ENCODE results near the gene TECPR2. TPM values are rescaled to one million over a fixed set of nuclear protein-coding genes. Genes with fewer than 3 reads are reported as not detected.

Gene TECPR2
- total RNA-seq, 1 donor from 2014 or later, result 24.5 TPM

GRCh38 chr14:102445066-102445465, 82.3 kb downstream of the TECPR2 start:
- Mint-ChIP-seq H3K36me3 (ENCODE audit: unreplicated experiment) (peaks cover 5% of the 10 kb centered on the region), H3K27me3 (ENCODE audit: unreplicated experiment) (no peaks in the 10 kb centered on the region), H3K27ac (ENCODE audit: unreplicated experiment) (no peak overlapping the region), H3K4me1 (ENCODE audit: low read depth, unreplicated experiment) (peaks cover 8% of the 10 kb centered on the region), H3K4me3 (ENCODE audit: unreplicated experiment) (no peak overlapping the region), H3K9me3 (ENCODE audit: unreplicated experiment) (peaks cover 2% of the 10 kb centered on the region)
- no peak for TF ChIP-seq CTCF (IDR thresholded peaks at IDR 0.05; ENCODE audit: partially characterized antibody, unreplicated experiment)
- no peak for DNase-seq

GRCh38 chr14:102445641-102446040, 82.9 kb downstream of the TECPR2 start:
- Mint-ChIP-seq H3K4me1 (ENCODE audit: low read depth, unreplicated experiment) (peaks cover 8% of the 10 kb centered on the region), H3K27ac (ENCODE audit: unreplicated experiment) (no peak overlapping the region), H3K4me3 (ENCODE audit: unreplicated experiment) (no peak overlapping the region), H3K27me3 (ENCODE audit: unreplicated experiment) (no peaks in the 10 kb centered on the region), H3K9me3 (ENCODE audit: unreplicated experiment) (peaks cover 2% of the 10 kb centered on the region), H3K36me3 (ENCODE audit: unreplicated experiment) (peaks cover 5% of the 10 kb centered on the region)
- DNase-seq, result no peak
- TF ChIP-seq CTCF (IDR thresholded peaks at IDR 0.05; ENCODE audit: partially characterized antibody, unreplicated experiment), result no peak

- no peaks in the 10 kb centered on the region for H3K27me3 Mint-ChIP-seq (ENCODE audit: unreplicated experiment)
- H3K9me3 Mint-ChIP-seq (ENCODE audit: unreplicated experiment), result peaks cover 1% of the 10 kb centered on the region
- H3K4me3 Mint-ChIP-seq (ENCODE audit: unreplicated experiment), result no peak overlapping the region
- H3K4me1 Mint-ChIP-seq (ENCODE audit: low read depth, unreplicated experiment), result no peaks in the 10 kb centered on the region
- no peaks in the 10 kb centered on the region for H3K36me3 Mint-ChIP-seq (ENCODE audit: unreplicated experiment)
- TF ChIP-seq CTCF (IDR thresholded peaks at IDR 0.05; ENCODE audit: partially characterized antibody, unreplicated experiment), result no peak
- H3K27ac Mint-ChIP-seq (ENCODE audit: unreplicated experiment), result no peak overlapping the region
- DNase-seq, result no peak
Observed at GRCh38 chr14:102450206-102451063, 87.7 kb downstream of the TECPR2 start.

- Mint-ChIP-seq H3K27ac (ENCODE audit: unreplicated experiment) (no peak overlapping the region), H3K4me1 (ENCODE audit: low read depth, unreplicated experiment) (no peaks in the 10 kb centered on the region), H3K9me3 (ENCODE audit: unreplicated experiment) (no peaks in the 10 kb centered on the region), H3K36me3 (ENCODE audit: unreplicated experiment) (no peaks in the 10 kb centered on the region), H3K4me3 (ENCODE audit: unreplicated experiment) (no peak overlapping the region), H3K27me3 (ENCODE audit: unreplicated experiment) (no peaks in the 10 kb centered on the region)
- DNase-seq, result no peak
- TF ChIP-seq CTCF (IDR thresholded peaks at IDR 0.05; ENCODE audit: partially characterized antibody, unreplicated experiment), result no peak
Observed at GRCh38 chr14:102451064-102451352, 88.3 kb downstream of the TECPR2 start.

- TF ChIP-seq CTCF (IDR thresholded peaks at IDR 0.05; ENCODE audit: partially characterized antibody, unreplicated experiment), result no peak
- no peak for DNase-seq
- Mint-ChIP-seq H3K9me3 (ENCODE audit: unreplicated experiment) (no peaks in the 10 kb centered on the region), H3K27ac (ENCODE audit: unreplicated experiment) (no peak overlapping the region), H3K4me3 (ENCODE audit: unreplicated experiment) (no peak overlapping the region), H3K36me3 (ENCODE audit: unreplicated experiment) (no peaks in the 10 kb centered on the region), H3K27me3 (ENCODE audit: unreplicated experiment) (no peaks in the 10 kb centered on the region), H3K4me1 (ENCODE audit: low read depth, unreplicated experiment) (no peaks in the 10 kb centered on the region)
Observed at GRCh38 chr14:102452302-102452701, 89.6 kb downstream of the TECPR2 start.
